Inflammatory macrophage treated with lipopolysaccharide for 1 hour (primary cell): ENCODE measurements around the gene LAMC3.

ENCODE experiments used
- DNase-seq, 2 donors: peaks; one replicate each; pipeline ENCODE4 v3.0.0-alpha.2; 2020 to 2022

LAMC3 gene

GRCh38 chr9:131048820-131049219 lies 39.8 kb downstream of the LAMC3 start:
- DNase-seq = no peak

DNA sequence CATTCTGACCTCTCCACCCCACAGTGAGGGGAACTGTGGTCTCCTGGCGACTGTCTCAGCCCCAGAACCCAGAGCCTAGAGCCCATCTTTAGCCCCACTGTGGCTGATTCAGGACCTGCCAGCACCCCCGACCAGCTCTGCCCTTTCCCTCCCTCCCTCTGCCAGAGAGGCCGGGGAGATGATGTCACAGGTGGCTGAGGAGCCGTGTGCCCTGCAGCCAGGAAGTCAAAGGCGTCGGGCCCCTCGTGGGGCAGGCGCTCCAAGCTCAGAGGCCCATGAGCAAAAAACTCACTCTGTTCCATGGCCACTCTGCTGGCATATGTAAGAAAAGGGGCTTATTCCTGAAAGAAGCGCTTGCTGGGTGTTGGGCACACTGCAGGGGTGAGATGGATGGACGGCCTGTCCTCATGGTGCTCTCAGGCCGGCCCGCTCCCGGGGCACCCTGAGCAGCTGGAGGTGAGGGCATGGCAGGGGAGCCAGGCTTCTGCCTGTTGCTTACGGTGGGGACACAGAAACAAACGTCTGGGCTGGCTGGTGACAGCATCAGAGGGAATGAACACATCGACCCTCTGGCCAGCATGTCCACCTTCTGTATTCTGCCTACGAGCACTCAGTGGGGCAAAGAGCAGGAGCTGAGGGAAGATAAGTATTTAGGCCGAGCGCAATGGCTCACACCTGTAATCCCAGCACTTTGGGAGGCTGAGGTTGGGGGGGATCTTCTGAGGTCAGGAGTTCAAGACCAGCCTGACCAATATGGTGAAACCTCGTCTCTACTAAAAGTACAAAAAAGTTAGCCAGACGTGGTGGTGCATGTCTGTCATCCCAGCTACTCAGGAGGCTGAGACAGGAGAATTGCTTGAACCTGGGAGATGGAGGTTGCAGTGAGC lies 41.1 kb downstream of the LAMC3 start:
- DNase-seq = no peak

DNA sequence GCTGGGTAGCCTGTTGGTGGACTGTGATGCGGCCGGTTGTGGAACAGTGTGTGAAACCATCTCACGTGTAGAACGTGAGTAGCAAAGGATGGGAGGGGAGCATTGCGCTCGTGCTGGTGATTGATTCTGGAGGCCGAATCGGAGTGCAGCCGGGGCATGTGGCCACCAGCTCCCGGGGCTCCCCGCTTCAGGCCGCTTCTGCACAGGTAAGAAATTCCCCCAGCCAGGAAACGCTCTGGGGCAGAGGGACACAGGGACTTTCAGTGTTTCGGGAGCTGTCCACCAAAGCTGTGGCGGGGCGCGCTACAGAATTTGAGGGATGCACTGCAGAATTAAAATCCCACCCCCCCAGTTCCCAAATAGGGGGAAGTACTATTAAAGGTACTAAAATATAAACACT lies 41.9 kb downstream of the LAMC3 start:
- DNase-seq = no peak

- no peak for DNase-seq
Observed at GRCh38 chr9:131051592-131052517, 42.9 kb downstream of the LAMC3 start.

DNA sequence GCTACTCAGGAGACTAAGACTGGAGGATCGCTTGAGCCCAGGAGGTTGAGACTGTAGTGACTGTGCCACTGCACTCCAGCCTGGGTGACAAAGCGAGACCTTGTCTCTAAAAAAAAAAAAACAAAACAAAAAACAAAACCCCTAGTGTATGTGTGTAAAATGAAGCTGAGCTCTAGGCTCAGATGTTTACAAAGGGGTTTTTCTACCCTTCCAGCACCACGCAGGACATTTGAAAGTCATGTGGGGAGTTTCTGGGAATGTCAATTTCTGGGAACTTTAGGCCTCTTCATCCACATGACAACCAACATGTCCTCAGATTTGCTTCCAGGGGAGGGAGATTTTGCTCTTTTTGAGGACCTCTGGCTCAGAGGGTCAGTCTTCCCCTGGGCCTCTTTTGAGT lies 44.9 kb downstream of the LAMC3 start:
- DNase-seq = no peak

- DNase-seq = no peak
Observed at GRCh38 chr9:131056781-131057506, 48.0 kb downstream of the LAMC3 start.

DNA sequence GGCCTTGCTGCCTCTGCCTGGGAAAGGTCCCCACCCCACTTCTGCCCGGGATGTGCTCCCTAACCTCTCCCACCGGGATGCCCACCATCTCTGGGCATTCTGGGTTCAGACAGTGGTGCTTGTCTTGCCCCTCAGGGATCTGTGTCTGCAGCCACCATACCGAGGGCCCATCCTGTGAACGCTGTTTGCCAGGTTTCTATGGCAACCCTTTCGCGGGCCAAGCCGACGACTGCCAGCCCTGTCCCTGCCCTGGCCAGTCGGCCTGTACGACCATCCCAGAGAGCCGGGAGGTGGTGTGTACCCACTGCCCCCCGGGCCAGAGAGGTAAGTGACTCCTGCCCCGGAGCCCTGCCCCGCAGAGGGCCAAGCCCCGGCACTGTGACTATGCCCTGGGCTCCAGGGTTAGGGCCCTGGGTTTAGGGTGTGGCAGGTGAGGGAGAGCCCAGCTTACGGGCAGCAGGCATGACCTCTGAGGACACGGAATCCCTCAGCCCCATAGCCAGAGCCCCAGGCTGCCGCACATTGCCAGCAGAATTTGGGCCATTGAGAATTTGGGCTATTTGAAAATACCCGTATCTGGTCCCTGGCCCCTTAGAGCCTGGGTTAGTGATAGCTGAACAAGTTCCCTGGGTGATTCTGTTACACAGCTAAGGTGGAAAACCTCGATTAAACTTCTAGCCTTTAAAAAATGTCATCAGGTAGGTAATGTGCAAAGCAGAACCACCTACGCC lies 52.1 kb downstream of the LAMC3 start:
- no peak for DNase-seq

- DNase-seq = no peak
Observed at GRCh38 chr9:131062969-131063368, 54.0 kb downstream of the LAMC3 start.

DNA sequence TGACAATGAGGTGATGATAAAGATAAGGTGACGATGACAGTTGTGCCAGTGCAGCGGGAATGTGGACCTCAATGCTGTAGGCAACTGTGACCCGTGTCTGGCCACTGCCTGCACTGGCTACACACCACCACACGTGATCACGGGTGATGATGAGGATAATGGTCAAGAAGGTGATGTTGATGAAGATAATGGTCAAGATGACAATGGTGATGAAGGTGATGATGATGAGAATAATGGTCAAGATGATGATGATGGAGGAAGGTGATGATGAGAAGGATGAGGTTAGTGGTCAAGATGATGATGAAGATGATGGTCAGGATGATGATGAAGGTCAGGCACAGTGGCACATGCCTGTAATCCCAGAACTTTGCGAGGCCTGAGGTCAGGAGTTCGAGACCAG lies 56.6 kb downstream of the LAMC3 start:
- no peak for DNase-seq

DNA sequence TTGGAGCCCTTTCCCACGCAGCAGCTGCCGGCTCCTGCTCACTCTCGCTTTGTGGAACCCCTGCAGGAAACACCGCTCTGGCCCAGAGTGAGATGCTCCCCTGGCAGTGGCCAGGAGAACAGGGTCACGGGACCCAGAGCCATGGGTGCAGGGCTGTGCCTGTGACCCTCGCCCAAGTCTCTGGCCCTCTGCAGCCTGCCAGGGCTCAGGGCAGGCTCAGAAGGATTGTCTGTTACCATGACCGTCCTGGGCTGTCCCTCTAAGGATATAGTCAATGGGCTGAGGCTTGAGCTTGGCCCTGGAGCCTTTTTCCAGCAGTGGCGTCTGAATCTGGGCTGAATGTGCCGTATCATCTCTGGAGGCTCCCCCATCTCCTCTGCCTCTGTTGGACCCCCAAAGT lies 58.7 kb downstream of the LAMC3 start:
- no peak for DNase-seq

DNA sequence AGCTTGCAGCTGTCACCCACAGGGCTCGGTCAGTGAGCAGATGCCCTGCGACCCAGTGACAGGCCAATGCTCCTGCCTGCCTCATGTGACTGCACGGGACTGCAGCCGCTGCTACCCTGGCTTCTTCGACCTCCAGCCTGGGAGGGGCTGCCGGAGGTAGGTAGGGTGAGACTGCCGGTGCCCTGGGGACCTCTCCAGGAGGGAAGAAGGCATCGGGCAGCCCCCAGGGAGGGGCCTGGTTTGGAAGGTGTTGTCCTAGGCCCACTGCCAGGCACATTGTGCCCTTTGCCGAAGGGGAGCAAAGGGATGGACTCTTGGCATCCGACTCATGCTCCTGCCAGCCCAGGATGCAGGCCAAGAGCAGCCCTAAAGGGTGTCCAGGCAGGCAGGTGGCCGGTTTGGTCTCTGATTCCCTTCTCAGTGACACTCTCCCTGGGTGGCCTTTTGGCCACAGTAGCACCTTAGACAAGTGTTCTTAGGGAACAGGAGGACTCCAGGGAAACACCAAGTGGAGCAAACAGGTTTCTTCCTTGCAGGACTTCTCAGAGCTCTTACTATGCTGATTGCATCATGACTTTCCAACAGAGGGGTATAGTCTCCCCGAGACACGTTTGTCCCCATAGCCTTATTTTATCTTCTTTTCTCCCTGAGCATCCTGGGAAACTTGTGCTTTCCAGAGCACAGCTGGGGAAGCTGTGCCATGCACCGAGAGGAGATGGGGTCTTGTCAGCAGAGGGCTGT lies 59.3 kb downstream of the LAMC3 start:
- DNase-seq = no peak

GRCh38 chr9:131069699-131070098 lies 60.7 kb downstream of the LAMC3 start:
- DNase-seq = no peak

DNA sequence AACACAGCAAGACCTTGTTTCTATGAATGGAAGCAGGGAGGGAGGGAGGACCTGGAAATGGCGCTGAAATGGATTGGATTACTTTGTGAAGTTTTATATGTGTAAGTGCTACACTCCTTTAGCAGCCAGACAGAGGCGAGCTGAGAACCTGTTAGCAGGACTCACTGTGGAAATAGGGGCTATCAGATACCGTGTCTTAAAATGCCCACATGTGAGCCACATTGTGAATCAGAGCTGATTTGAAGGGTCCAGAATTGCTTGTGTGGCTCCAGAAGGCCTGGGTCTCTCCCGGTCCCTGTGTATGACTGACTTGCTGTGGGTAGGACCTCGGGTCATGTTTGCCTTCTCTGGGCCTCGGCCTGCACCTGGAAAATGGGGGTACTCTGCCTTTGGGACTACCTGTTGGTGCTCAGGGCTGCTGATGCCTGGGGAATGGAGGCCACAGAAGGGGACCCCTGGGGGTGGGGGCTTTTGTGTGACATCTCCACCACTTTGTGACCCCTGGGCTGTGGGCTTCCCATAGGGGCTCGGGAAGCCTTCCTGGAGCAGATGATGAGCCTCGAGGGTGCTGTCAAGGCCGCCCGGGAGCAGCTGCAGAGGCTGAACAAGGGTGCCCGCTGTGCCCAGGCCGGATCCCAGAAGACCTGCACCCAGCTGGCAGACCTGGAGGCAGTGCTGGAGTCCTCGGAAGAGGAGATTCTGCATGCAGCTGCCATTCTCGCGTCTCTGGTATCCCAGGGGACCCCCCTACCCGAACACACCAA lies 63.3 kb downstream of the LAMC3 start:
- no peak for DNase-seq

DNA sequence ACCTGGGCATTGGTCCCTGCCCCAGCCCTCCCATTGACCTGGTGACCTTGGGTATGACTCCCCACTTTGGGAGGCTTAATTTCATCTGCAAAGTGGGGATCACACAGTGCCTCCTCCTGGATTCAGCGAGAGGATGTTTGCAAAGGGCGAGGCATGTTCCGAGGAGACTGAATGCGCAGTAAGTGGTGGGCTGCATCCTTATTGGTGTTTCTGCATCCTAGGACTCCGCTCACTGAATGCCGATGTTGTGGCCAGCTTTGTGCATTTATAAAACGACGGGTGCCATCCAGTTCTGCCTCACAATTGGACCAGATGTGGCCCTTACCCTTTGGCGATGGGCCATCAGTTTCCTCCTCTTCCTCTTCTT lies 63.9 kb downstream of the LAMC3 start:
- no peak for DNase-seq

DNA sequence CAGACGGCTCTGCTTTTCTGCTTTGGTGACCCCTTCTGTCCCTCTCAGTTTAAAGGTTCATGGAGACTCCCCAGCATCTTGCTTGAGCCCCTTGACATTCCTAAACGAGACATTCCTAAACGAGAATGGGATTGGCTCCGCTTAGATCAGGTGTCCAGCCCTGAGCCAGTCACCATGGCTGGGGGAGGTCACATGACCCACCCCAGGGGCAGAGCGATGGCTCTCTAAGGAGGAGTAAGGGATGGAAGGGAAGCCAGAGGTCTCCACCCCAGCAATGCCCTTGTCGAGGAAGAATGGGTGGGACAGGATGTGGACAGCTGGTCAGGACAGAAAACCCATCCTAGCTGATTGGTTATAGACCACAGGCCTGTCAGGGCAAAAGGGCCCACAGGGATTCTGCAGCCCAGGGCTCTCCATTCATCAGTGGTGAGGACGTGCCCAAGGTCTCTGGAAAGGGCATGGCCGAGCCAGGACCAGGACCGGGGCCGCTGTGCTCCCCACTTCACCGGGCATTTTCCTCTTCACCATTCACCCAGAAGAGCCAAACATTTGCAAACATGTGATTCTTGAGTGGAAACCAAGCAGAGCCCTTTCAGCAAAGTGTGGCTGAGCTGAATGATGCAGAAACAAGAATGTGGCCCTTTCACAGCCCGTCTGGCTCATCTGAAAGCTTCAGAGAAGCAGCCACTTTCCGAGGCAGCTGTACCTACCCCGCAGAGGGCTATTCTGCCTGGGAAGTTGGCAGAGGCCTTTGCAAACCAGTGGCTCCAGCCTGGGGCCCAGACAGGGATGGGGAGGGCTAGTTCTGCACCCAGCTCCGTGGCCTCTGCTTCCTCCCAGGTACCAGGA lies 67.6 kb downstream of the LAMC3 start:
- DNase-seq = no peak

DNA sequence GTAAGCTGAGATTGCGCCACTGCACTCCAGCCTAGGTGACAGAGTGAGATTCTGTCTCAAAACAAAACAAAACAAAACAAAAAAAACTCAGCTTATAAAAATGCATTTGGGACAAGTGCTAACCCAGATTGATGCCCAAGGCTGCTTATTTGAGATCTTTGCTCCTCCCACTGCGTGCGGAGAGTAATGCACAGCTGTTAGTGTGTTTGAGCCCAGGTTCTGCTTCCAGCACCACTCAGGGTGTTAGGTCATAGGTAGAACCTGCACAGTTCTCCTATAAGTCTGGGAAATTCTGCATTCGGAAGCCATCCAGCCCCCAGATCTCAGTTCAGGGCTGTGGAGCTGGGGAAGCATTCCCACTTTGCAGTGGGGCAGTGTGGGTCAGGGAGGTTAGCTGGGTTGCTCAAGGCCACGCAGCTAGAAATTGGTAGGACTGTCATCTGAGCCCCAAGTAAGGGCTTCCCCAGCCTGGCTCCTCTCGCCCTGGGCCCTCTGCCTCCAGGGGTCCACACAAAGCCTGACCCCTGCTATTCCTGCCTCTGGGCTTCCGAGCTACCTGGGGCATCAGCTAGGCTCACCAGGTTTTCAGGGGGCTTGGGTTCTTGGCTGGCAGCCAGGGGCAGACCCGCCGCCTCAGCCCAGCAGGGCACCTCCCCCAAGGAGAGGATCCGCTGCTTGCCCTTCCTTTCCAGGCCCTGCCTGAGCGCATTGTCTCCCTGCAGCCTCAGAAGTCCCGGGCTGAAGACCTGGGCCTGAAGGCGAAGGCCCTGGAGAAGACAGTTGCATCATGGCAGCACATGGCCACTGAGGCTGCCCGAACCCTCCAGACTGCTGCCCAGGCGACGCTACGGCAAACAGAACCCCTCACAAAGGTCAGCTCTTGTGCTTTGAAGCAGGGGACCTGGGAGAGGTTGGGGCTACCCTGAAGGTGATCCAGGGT lies 69.7 kb downstream of the LAMC3 start:
- no peak for DNase-seq

GRCh38 chr9:131080589-131080988 lies 71.6 kb downstream of the LAMC3 start:
- no peak for DNase-seq

DNA sequence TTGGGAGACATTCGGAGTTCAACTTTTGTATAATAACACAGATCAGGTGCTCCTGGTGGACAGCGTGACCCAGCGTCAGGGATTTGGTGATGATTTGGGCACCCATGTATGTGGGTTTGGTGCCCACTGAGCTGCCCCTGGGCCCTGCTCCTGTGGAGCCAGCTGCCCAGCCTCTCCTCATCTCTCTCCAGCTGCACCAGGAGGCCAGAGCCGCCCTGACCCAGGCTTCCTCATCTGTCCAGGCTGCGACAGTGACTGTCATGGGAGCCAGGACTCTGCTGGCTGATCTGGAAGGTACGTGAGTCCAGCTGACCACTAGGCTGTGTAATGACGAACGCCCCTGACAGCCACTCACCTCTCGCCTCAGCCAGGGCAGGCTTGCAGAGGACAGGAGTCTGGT lies 72.9 kb downstream of the LAMC3 start:
- no peak for DNase-seq
